GM19035 (cell line): ENCODE measurements around the gene DIP2A.

ENCODE experiments used
- ATAC-seq: cut with Tn5 transposase; IDR thresholded peaks from one replicate; pipeline ENCODE4 v1.9.1; 2021; ENCODE audit not compliant: unreplicated experiment

DIP2A gene

GRCh38 chr21:46482225-46482845, 23.6 kb downstream of the DIP2A start:
- no peak for ATAC-seq

DNA sequence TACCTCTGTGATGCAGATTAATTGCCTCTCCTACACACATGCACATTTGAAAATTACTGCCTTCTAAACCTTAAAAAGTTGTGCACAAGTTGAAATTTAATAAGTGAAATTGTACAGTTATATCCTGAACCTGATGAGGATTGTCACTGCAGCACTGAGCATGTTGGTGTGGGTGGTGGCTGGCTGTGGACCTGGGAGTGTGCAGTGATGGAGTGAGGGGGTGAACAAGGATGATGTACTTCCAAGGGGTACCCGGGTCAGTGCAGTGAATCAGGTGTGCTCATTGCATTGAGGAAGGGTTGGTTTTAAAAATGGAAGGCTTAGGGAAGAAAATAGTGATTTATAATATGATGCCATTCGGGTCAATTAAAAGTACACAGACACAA, 24.1 kb downstream of the DIP2A start:
- ATAC-seq: no peak

GRCh38 chr21:46483300-46484295, 24.9 kb downstream of the DIP2A start:
- no peak for ATAC-seq

GRCh38 chr21:46486481-46487126, 27.9 kb downstream of the DIP2A start:
- no peak for ATAC-seq

- ATAC-seq: no peak
These were observed 30.5 kb downstream of the DIP2A start for GRCh38 chr21:46489162-46489663.

DNA sequence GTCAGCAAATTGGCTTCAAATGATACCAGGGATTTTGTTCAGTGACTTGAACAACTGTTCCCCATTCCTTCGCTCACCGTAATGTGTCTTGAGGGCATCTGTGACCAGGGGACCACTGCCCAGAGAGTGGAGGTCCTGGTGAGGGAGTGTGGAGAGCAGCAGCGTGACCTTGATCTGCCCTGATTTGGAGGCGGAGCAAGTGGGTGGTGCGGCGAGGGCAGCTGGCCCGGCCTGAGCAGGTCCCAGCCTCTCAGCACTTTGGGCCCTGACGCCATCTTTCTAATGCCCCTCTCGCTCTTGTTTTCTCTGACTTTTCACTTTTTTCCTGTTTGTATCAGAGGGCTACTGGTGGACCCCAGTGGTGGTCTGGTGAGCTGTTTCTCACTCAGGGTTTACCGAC, 31.1 kb downstream of the DIP2A start:
- ATAC-seq: no peak

GRCh38 chr21:46491553-46491952, 32.9 kb downstream of the DIP2A start:
- ATAC-seq: no peak

- ATAC-seq: no peak
These were observed 34.2 kb downstream of the DIP2A start for GRCh38 chr21:46492851-46493250.

- ATAC-seq: no peak
These were observed 35.1 kb downstream of the DIP2A start for GRCh38 chr21:46493828-46494227.

GRCh38 chr21:46498335-46499050, 39.8 kb downstream of the DIP2A start:
- no peak for ATAC-seq

- no peak for ATAC-seq
These were observed 41.7 kb downstream of the DIP2A start for GRCh38 chr21:46500224-46500861.

DNA sequence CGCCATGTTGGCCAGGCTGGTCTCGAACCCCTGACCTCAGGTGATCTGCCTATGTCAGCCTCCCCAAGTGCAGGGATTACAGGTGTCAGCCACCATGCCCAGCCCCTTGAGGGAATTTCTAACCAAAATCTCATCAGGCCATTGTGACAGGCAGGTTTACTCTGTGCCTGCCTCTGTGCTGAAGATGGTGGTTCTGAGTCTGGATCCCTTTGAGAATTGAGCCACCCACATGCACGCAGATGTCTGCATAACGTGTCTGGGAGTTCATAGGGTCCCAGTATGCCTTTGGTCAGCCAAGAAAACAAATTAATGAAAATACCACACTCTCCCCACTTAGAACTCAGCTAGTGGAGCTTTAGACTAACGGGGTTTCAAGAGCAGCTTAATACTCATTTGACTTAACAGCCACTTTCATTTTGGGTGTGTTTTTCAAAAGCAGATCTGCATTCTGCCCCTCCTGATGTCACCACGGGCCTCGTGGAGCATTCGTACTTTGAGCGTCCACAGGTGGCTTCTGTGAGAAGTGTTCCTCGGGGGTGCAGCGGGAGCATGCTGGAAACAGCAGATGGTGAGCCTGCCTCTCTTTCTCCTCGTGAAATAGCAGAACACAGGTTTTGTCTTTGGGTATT, 45.3 kb downstream of the DIP2A start:
- ATAC-seq: no peak

DNA sequence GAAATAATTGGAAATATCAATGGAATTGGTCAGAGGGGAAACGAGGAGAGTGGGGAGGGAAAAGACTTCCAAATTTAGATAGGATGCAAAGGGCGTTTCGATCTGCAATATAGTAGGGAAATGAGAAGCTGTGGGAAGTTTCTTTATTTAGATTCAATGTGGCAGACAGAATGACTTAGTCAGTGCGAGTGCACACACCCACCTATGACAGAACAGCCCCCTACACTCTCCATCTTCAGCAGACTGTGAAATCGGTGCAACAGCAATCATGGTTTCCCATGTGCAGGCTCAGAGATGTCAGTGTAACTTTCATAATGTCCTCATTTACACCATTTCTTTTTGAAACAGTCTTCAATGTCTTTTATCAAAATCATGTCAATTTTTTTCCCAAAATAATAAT, 46.0 kb downstream of the DIP2A start:
- ATAC-seq: no peak

GRCh38 chr21:46507562-46507961, 48.9 kb downstream of the DIP2A start:
- ATAC-seq: no peak

- no peak for ATAC-seq
These were observed 51.2 kb downstream of the DIP2A start for GRCh38 chr21:46509741-46510502.

DNA sequence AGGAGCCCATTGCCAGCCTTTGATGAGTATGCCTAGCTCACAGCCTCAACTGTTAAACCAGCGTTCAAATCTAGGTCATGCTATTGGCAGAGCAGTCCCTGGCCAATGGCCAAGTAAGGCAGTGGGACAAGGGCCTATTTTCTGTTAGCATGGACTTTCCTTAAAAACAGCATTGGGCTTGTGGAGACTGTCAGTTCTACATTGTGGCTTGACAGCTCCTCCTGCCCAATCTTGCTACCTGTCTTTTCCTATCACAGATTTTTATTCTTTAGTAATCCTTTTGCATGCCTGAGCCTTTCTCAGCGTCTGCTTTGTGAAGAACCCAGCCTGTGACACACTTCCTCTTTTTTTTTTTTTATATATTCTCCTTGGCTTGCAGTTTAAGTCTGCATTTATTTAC, 56.4 kb downstream of the DIP2A start:
- no peak for ATAC-seq

GRCh38 chr21:46516068-46516467, 57.4 kb downstream of the DIP2A start:
- ATAC-seq: no peak

- ATAC-seq: no peak
These were observed 58.7 kb downstream of the DIP2A start for GRCh38 chr21:46517361-46517760.

- no peak for ATAC-seq
These were observed 60.4 kb downstream of the DIP2A start for GRCh38 chr21:46518983-46519583.
